Stimulated activated CD8-positive, alpha-beta memory T cell treated with anti-CD3 and anti-CD28 coated beads, Interleukin-15, amount 100 ng/mL, for 4 hours (primary cell): ENCODE data around the gene WNT8A.

Experiments used
- DNase-seq, 2 donors: peaks; one replicate each; pipeline ENCODE4 v3.0.0-alpha.2; 2020; ENCODE audit warnings: low read depth in 2 of 2

WNT8A gene

DNA sequence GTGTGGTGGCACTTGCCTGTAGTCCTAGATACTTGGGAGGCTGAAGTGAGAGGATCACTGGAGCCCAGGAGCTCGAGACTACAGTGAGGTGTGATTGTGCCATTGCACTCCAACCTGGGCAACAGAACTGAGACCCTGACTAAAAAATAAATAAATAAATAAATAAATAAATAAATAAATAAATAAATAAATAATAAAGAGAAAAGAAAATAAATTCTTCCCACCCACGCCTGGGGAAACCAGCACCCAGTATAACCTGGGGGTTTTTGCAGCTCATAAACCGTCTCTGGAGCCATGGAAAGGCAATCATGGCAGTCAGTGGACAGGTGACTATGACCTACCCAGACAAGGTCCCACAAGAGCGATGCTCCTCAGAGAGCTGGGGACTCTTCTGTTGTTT, 7.9 kb downstream of the WNT8A start:
- no peak for DNase-seq

GRCh38 chr5:138092301-138092700, 8.5 kb downstream of the WNT8A start:
- DNase-seq: no peak

DNA sequence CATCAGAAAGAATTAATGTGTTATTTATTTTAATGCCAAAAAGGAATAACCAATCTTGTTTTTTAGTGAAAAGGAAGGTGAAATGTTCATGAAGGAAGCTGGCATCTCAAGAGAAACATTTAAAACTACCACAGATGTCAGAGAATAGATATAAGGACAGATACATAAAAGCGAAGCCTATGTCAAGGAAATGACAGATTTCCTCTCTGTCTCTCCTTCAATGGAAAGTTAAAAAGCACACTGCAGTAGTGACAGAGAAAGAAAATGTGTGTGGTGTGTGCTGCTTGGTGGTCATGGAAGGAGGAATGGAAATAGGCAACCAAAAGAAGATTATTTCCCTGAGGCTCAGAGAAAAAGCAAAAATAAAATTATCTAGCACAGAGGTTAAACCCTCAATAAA, 9.2 kb downstream of the WNT8A start:
- DNase-seq: no peak

- DNase-seq: no peak
Measured at GRCh38 chr5:138095100-138095907, 11.5 kb downstream of the WNT8A start.

DNA sequence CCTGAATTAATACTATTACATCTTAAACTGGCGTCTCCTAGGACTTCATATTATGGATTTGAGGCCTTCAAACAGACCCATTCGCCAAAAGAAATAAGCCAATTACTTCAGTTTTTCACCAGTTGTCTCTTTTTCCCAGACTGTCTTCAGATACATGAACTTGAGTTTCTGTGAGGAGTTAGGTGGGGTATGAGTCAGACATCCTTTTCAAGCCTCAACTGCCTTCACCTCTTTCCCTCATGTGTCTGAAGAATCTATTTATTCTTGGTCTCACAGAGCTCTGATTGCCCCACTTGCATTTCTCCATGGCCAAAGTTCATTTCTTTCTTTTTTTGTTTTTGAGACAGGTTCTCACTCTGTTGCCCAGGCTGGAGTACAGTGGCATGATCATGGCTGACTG, 12.5 kb downstream of the WNT8A start:
- DNase-seq: no peak

GRCh38 chr5:138096997-138097828, 13.4 kb downstream of the WNT8A start:
- DNase-seq: no peak

- no peak for DNase-seq
Measured at GRCh38 chr5:138102454-138103318, 18.9 kb downstream of the WNT8A start.

DNA sequence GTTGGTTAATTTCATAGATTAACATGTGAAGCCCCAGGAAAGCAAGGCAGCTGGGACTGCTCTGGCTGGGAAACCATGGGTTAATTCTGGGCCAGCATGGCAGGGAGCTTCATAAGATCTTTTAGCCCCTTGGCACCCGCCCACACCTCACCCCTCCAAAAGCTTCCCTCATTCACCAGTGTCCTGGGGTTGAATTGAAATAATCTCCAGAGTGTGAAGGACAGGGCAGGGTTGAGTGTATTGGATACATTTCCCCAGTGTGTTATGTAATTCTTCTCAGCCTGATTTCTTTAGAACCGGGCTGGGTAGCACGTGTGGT, 19.4 kb downstream of the WNT8A start:
- DNase-seq: no peak

DNA sequence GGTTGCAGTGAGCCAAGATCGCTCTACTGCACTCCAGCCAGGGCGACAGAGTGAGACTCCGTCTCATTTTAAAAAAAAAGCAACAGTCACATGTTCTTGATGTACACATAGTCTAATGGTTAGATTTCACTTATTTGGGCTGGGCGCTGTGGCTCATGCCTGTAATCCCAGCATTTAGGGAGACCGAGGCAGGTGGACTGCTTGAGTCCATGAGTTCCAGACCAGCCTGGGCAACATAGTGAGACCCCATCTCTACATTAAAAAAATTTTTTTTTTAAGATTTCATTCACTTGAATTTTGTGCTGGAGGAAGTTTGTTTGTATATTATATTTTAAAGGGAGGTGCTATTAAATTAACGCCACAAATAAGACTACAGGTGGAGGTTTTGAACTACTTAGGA, 21.9 kb downstream of the WNT8A start:
- DNase-seq: no peak

DNA sequence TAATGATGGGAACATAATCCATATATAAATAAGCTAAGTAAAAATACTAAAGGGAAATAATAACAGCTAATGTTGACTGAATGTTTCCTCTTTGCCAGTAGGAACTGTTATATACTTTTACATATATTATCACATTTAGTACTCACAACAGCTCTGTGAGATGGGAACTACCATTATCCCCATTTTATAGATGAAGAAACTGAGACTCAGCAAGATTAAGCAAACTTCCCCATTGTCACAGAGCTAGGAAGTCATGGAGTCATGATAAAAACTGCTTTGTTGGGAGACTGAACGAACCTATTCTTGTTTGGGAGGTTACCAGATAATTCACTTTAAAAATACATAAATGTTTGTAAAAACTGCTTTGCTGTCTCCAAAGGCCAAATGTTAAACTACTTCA, 23.4 kb downstream of the WNT8A start:
- no peak for DNase-seq

DNA sequence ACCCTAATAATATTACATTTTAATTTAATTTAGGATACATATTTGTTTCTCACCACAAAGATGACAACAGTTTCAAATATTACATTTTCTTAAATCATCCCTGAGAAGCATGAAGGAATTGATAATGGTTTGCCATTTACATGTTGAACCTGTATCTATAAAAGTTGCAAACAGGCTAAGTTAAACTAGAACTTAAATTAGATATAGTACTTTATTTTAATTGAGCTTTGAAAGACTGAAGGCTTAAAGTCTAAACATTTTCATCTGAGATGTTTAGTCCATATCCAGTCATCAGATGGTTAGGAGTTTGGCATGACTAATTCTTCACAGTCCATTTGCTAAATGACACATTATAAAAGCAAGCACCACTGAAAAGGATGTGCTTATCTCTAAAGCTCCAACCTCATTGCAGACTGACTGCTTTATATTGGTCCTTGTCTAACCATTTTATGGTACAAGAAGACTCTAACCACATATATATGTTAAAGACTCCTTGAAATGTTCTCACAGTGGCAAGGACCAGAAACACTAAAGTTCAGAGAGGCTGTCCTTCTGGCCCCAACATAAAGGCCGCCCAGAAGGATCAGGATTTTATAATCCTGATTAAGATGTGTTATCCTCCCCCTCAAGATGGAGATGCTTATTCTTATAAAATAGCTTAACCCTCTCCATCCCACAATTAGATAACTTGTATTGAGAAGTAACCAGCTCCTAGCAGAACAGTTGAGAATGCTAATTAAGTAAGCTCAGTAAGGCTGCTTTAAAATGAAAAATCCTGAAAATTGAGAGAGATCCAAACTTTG, 25.8 kb downstream of the WNT8A start:
- no peak for DNase-seq

DNA sequence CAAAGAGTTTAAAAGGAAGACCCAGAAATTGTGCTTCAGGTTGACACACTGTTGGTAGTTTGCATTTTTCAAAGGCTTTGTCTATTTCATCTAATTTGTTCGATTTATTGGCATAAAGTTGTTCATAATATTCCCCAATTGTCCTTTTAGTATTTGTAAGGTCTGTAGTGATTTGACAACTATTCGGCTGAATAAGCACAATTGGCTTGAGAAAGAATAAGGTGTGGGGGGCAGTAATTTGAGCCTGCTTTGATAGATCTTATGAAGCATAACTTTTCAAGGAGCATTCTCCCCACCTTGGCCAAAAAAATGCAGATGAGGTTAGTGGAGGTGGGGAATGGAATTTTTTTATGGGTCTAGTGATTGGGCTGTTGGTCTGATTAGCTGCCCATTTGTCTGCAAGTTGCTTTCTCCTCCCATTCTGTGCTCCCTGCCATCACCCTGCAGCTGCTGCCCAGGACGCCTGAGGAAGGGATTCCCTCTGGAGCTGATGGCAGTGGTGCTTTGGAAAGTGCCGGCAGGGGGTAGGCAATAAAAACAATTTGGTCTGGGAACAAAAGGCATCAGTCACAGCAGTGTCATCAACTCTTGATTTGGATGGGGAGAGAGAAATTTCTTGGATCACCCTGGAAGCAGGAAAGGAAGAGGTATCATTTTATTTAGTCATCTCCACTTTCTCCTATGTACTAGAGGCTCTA, 26.6 kb downstream of the WNT8A start:
- DNase-seq: no peak

- DNase-seq: no peak
Measured at GRCh38 chr5:138111181-138111580, 27.3 kb downstream of the WNT8A start.

DNA sequence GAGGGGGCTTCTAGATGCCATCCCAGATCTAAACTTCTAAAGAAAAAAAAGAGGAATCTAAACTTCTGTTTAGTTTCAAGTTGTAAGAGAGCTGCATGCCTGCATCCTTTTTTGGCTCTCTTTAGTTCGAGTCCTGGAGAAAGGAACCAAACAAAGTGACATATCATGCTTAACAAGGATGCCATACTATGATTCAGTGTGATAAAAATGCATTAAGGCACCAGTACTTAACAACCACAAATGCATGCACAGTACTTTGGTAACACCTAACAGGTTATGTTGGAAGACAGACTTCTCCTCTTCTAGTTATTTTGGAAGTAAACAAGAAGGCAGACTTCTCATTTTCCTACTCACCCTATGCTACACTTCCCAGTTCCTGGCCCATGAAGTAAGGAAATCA, 28.1 kb downstream of the WNT8A start:
- DNase-seq: no peak

DNA sequence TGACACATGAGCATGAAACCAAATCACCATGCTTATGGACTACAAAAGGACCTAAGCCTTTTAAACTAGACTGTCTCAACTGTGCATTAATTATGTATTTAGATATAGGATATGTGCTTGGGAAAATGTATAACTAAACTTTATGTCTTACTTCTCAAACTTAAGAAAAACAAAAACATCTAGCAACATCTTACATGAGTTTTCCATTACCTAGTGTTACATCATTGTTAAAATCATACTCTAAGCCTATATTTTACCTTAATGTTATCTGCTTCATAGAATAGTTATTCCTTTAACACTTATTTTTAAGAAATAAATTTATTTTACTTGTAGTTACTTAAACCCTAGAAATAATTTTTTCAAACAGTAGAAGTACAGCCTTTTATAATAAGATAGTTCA, 31.4 kb downstream of the WNT8A start:
- DNase-seq: no peak

DNA sequence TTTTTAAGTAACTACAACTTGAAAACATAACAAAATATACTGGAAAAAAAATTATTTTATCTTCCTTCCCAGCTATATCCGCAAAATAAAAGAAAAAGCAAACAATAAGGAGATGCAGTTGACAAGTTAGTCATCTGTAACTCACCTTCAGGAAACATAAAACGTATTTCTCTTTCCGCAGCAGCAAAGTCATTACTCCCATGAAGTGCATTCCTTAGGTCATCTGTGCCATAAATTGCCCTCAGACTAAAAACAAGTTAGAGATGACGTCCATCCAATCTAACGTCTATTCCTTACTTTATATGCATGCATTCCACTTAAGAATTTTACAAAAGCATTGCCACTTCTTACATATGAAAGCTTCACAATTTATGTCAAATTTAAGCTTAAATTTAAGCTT, 44.5 kb downstream of the WNT8A start:
- no peak for DNase-seq

DNA sequence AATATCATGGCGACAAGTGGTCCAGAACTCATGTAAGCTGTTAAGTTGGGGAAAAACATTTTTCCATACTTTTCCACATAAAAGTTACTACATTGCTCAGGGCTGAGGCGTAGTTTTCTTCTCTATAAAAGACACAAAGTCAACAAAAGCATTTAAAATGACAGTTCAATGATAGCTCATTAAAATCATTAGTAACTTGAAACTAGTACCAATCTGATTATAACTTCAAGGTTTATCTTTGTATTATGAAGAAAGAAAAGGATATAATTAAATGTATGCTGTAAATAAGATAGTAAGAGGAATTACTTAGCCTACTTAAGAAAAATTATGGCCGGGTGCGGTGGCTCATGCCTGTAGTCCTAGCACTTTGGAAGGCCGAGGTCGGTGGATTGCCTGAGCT, 45.5 kb downstream of the WNT8A start:
- DNase-seq: no peak

DNA sequence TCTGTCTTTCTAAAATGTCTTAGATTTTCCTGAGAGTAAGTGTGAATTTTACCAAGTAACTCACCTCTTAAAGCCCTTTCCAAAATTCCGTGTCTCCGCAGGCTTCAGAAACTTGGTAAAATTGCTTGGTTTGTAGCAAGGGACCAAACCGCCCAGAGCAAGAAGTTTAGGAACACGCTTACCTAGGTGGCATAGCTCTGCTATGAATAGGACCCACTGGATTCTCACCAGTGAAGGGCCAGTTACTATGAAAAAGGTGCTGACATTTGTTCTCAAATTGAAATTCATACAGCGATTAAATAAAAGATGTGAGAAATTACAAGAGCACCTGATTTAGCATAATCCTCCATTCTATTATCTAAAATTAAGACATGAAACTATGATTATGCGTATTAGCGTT, 48.7 kb downstream of the WNT8A start:
- no peak for DNase-seq

- no peak for DNase-seq
Measured at GRCh38 chr5:138138949-138139780, 55.3 kb downstream of the WNT8A start, which contains the start of gene NME5. Gene NME5 (minus strand): TSS chr5:138139428. CDS start chr5:138138780, 648 bp downstream.

- DNase-seq: no peak
Measured at GRCh38 chr5:138139781-138140090, 55.9 kb downstream of the WNT8A start.
